ENCODE results near the gene TRIO. TPM values are rescaled to one million over a fixed set of nuclear protein-coding genes. Genes with fewer than 3 reads are reported as not detected.

Gene TRIO
- total and polyA plus RNA-seq, 2 of the 8 experiments (the other 6 are each of a cell fraction or from before 2014, with no cell fraction given) = 35.1 to 69.1 TPM

GRCh38 chr5:14366763-14367162 is 223.6 kb downstream of the TRIO start:
- H3K4ac ChIP-seq (replicated peaks; ENCODE audit: insufficient read length, low read depth, low read length) = no peak overlapping the region
- H3K23me2 ChIP-seq (ENCODE audit: low read depth, low read length) = no peaks in the 10 kb centered on the region
- H4K91ac ChIP-seq (replicated peaks; ENCODE audit: insufficient read length, low read length) = no peak overlapping the region
- no peaks in the 10 kb centered on the region for H3K27me3 ChIP-seq (replicated peaks in 1 of 4; ENCODE audit: control insufficient read depth in 3 of 4, extremely low read depth in 1 of 4, insufficient read depth in 3 of 4, low read length in 3 of 4)
- H3K9me3 ChIP-seq (ENCODE audit: insufficient read depth in 2 of 2, low read depth in 1 of 2, low read length in 1 of 2) = no peaks in the 10 kb centered on the region
- H3K36me3 ChIP-seq (ENCODE audit: control insufficient read depth in 2 of 4, insufficient read depth in 4 of 4, low read length in 3 of 4) = peaks cover 21 to 60% (median 53%) of the 10 kb centered on the region in 4 experiments
- H3K23ac ChIP-seq (ENCODE audit: insufficient read length) = no peak overlapping the region
- no peak overlapping the region for H4K8ac ChIP-seq (ENCODE audit: extremely low read depth, insufficient read depth, low read length)
- H3K9ac ChIP-seq (replicated peaks in 1 of 4; ENCODE audit: extremely low read depth in 1 of 4, low read depth in 3 of 4, low read length in 3 of 4) = no peak overlapping the region
- H2BK12ac ChIP-seq (ENCODE audit: low read depth, low read length) = no peak overlapping the region
- H2AFZ ChIP-seq (ENCODE audit: low read length) = no peak overlapping the region
- CTCF ChIA-PET (ENCODE audit: partially characterized antibody) = interaction anchor here (1.0 to 15.3 kb wide), 5 partner anchors 11 to 39 kb away, joined by 3 to 155 read pairs (median 45); no protein-coding TSS in a partner anchor
- POLR2A ChIA-PET (ENCODE audit: partially characterized antibody) = no interaction called here
- no peak overlapping the region for H3K4me2 ChIP-seq (ENCODE audit: insufficient read depth in 1 of 2, low read depth in 2 of 2, low read length in 2 of 2)
- no peak for FAIRE-seq
- no peak overlapping the region for H3K56ac ChIP-seq (replicated peaks; ENCODE audit: insufficient read length, low read depth, low read length)
- TF ChIP-seq POLR2AphosphoS5 (IDR thresholded peaks at IDR 0.05; ENCODE audit: low read depth, low read length) (no peak), GTF2F1 (IDR thresholded peaks at IDR 0.05; ENCODE audit: borderline replicate concordance, low read depth, low read length) (no peak), CBX5 (IDR thresholded peaks at IDR 0.05; ENCODE audit: low read depth, low read length) (no peak), POU5F1 (IDR thresholded peaks at IDR 0.05; ENCODE audit: low read depth, low read length) (no peak), GABPA (IDR thresholded peaks at IDR 0.05; ENCODE audit: borderline replicate concordance, insufficient read depth, low read length) (no peak), NANOG (IDR thresholded peaks at IDR 0.05; ENCODE audit: insufficient read depth, low read depth, low read length, poor library complexity, severe bottlenecking) (no peak), RAD21 (IDR thresholded peaks at IDR 0.05 in 1 of 2, conservative IDR thresholded peaks at IDR 0.05 in 1 of 2; ENCODE audit: low read depth in 2 of 2, low read length in 2 of 2) (no peak), EGR1 (IDR thresholded peaks at IDR 0.05; ENCODE audit: borderline replicate concordance, low read depth, low read length) (no peak), RNF2 (IDR thresholded peaks at IDR 0.05; ENCODE audit: borderline replicate concordance, low read depth, low read length, missing control alignments, poor library complexity, severe bottlenecking) (no peak), CTBP2 (IDR thresholded peaks at IDR 0.05; ENCODE audit: borderline replicate concordance, insufficient read depth, insufficient read length, low read length) (no peak), POLR2A (IDR thresholded peaks at IDR 0.05; ENCODE audit: control extremely low read depth in 1 of 2, low read depth in 2 of 2, low read length in 2 of 2) (no peak)
- no peak overlapping the region for H3K4me3 ChIP-seq (ENCODE audit: extremely low read depth in 1 of 4, insufficient read depth in 2 of 4, low read depth in 3 of 4, low read length in 4 of 4)
- WGBS, 2 experiments (ENCODE audit: extremely low coverage in 1 of 2, insufficient coverage in 1 of 2, insufficient read length in 1 of 2, insufficient replicate concordance in 2 of 2, low coverage in 1 of 2, low lambda C conversion rate in 2 of 2, missing lambda C conversion rate in 1 of 2) = 95% methylated on average over 10 of the region's 10 CpGs; no CpG with 5 or more reads in 1 of the 2 experiments
- no peak overlapping the region for H2BK15ac ChIP-seq (ENCODE audit: low read length)
- no peak overlapping the region for H2BK20ac ChIP-seq (ENCODE audit: low read length)
- H3K14ac ChIP-seq (ENCODE audit: insufficient read length) = no peak overlapping the region
- H4K20me1 ChIP-seq (replicated peaks in 1 of 2; ENCODE audit: control insufficient read depth in 1 of 2, insufficient read depth in 2 of 2, low read length in 2 of 2) = peaks cover 2 to 3% of the 10 kb centered on the region in 2 experiments
- H3K79me2 ChIP-seq (ENCODE audit: control insufficient read depth in 1 of 2, insufficient read depth in 2 of 2, low read length in 2 of 2) = no peaks in the 10 kb centered on the region
- H2BK5ac ChIP-seq (ENCODE audit: low read depth, low read length) = no peak overlapping the region
- no peak overlapping the region for H3K18ac ChIP-seq (ENCODE audit: extremely low read depth, low read length)
- no peak overlapping the region for H2BK120ac ChIP-seq (replicated peaks; ENCODE audit: low read depth, low read length)
- H3K4me1 ChIP-seq (replicated peaks in 1 of 4; ENCODE audit: control insufficient read depth in 3 of 4, insufficient read depth in 4 of 4, low read length in 3 of 4) = peaks cover 0 to 2% (median 0%) of the 10 kb centered on the region in 4 experiments; a peak in 1 of 7 replicates
- no peak for DNase-seq (ENCODE audit: low read depth in 1 of 2, low spot score in 2 of 2)
- no peaks in the 10 kb centered on the region for H3K79me1 ChIP-seq (ENCODE audit: low read depth, low read length)
- H2AK5ac ChIP-seq (ENCODE audit: low read depth, low read length) = no peak overlapping the region
- no peak overlapping the region for H4K5ac ChIP-seq (ENCODE audit: insufficient read length, low read depth, low read length)
- H3K27ac ChIP-seq (ENCODE audit: low read depth, low read length) = no peak overlapping the region; the same call in 1 of the 2 replicates
